Transverse colon (tissue), 3 donors: ENCODE results near the gene PPP1R15B.

Experiments
- POLR2A ChIP-seq: fragments of 450-650 bp; IDR thresholded peaks from one replicate; pipeline ENCODE4 v1.6.1; 2016; ENCODE audit warnings: antibody characterized with exemption, mild to moderate bottlenecking, moderate library complexity
- POLR2AphosphoS5 ChIP-seq, 3 donors: sonication (generic); formaldehyde crosslinking; IDR thresholded peaks; one replicate each; pipeline ENCODE4 v1.6.1; 2016; ENCODE audit warnings: antibody characterized with exemption in 3 of 3

DNA sequence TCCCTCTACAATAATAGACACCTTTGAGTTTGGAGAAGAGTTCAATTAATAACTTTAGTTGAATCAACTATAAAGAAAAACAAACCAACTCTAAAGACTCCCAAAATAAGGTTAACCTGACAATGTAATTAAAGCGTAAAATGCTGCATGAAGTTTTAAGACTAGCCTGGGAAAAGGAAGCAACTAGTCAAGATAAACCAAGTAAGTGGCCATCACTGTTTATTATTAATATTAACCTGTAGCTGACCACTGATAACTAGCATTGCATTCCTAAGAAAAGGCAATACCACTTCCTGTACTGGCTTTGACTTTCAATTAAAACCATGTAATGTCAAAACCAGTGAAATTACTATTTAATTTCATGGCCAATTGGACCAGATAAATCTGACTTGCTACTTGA, 3.0 kb downstream of the PPP1R15B start:
- TF ChIP-seq POLR2AphosphoS5 (IDR thresholded peaks at IDR 0.05) (no peak), POLR2A (no peak)
